Dermis microvascular lymphatic vessel endothelial cell (primary cell): ENCODE results near the gene AFF4. TPM values are rescaled to one million over a fixed set of nuclear protein-coding genes. Genes with fewer than 3 reads are reported as not detected.
"Not testable (repeated sequence)": the region's sequence is repeated elsewhere in the genome, so short reads cannot be mapped to it uniquely, and the experiment has no call there.

Source experiments
- DNase-seq, 2 donors: peaks; one replicate each; pipeline versions ENCODE4 v3.0.0 to v3.0.0-alpha.2; 2010; ENCODE audit warnings: low read depth in 2 of 2
- total RNA-seq: library from RNA; depleted of rRNA; stranded (reverse); fragments of >200 nt; gene quantifications from 2 replicates; pipeline ENCODE4 v1.2.1, GENCODE V29; 2014

The AFF4 gene
- total RNA-seq, 1 donor from 2014 or later = 19.4 TPM

- no peak for DNase-seq
These were observed 102.7 kb downstream of the AFF4 start for GRCh38 chr5:132860742-132861141.

GRCh38 chr5:132859889-132860437 lies 103.5 kb downstream of the AFF4 start:
- no peak for DNase-seq

- DNase-seq = no peak
These were observed 107.4 kb downstream of the AFF4 start for GRCh38 chr5:132856011-132856410.

- not testable (repeated sequence) for DNase-seq
These were observed 108.4 kb downstream of the AFF4 start for GRCh38 chr5:132854992-132855391.

DNA sequence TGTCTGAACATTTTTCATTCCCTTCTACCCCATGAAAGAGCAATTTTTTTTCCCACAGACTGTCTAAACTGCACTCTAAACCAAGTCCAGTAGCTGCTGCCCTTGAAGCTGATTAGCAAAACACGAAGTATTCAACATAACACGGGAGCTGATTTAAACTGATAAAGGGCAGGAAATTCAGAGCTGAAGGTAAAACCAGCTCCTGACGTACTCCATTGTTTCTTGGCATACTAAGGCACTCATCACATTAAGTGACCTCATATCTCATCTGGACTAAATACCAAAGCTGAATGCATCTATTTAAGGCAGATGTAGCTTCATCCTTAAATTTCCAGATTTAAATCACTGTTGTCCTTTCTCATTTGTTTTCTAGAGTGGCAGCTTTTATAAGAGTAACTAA lies 109.1 kb downstream of the AFF4 start:
- DNase-seq = peak in 1 of 2 donors; percentile 68

DNA sequence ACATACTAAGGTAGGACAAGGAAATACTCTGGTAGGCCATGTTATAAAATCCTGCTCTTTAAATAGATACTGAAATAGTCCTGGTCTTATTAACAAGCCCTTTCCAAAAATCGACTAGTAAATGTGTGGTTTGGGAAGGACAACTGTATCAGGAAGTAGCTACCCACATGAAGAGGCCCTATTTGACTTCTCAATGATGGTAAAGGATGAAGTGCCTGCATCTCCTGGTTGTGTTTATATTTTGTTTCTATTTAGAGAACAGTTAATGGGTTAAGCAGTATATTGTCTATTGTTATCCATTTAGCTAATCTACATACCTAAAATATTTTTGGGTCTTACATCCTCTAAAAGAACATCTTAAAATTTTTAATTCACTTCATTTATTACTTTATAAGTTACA lies 109.6 kb downstream of the AFF4 start:
- DNase-seq = no peak

- no peak for DNase-seq
These were observed 110.1 kb downstream of the AFF4 start for GRCh38 chr5:132853323-132853722.

DNA sequence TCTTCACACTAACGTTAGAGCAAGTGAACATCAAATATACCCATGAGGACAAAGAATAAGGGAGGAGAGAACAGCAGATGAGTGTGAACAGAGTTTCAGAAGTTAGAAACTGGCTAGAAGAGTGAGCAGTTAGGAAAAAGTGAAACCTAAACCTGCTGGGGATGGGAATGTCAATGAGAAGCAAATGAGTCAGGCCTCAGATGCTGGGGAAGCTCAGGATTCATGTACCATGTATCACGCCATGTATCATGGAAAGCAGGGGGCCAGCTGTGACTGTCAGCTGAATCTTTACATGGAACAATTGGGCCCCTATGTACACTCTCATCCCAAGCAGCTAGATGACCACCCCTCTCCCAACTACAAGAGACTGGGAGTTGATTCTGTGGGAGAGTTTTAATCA lies 113.4 kb downstream of the AFF4 start:
- no peak for DNase-seq

- no peak for DNase-seq
These were observed 114.1 kb downstream of the AFF4 start for GRCh38 chr5:132849347-132849746.

- DNase-seq = no peak
These were observed 115.2 kb downstream of the AFF4 start for GRCh38 chr5:132848270-132848669.

DNA sequence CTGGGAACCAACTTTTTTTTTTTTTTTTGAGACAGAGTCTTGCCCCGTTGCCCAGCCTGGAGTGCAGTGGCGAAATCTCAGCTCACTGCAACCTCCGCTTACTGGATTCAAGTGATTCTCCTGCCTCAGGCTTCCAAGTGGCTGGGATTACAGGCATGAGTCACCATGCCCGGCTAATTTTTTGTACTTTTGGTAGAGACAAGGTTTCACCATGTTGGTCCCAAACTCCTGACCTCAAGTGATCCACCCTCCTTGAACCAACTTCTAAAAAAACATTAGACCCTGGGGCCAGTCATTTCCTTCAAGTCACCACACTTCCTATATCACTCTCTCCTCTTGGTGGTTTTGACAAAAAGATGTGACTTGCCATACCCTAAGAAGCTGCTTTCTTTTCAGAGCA lies 122.1 kb downstream of the AFF4 start:
- DNase-seq = no peak

- no peak for DNase-seq
These were observed 122.5 kb downstream of the AFF4 start for GRCh38 chr5:132840896-132841295.

DNA sequence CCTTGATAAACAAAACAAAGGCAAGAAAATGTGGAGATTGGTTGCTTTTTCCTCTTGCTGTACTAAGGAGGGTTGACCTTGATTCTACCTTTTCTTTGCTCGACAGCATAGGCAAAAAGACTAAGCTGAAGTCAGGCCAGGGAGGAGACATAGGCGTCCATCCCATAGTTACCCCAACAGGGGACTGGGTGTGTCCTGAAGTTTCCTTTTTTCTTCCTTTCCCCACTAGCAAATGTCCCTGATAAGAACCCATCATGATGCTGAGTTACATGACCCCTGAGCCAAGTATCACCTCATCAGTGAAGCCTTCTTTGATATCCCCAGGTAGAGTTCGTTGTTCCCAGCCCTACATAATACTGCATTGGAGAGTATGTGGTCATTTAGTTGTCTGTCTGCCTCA lies 123.1 kb downstream of the AFF4 start:
- no peak for DNase-seq

GRCh38 chr5:132839426-132840301 lies 123.8 kb downstream of the AFF4 start:
- DNase-seq = peak; percentile 12 to 84

- DNase-seq = no peak
These were observed 124.7 kb downstream of the AFF4 start for GRCh38 chr5:132838516-132839282.

GRCh38 chr5:132837868-132838267 lies 125.6 kb downstream of the AFF4 start:
- DNase-seq = no peak

DNA sequence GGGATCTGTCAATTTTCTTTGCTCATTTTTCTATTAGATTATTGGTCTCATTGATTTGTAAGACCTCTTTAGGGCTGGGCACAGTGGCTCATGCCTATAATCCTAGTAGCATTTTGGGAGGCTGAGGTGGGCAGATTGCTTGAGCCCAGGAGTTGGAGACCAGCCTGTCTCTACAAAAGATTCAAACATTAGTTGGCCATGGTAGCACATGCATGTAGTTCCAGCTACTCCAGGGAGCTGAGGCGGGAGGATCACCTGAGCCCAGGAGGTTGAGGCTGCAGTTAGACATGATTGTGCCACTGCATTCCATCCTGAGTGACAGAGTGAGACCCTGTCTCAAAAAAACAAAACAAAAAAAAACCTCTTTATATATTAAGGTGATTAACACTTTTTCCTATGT lies 126.6 kb downstream of the AFF4 start:
- no peak for DNase-seq

DNA sequence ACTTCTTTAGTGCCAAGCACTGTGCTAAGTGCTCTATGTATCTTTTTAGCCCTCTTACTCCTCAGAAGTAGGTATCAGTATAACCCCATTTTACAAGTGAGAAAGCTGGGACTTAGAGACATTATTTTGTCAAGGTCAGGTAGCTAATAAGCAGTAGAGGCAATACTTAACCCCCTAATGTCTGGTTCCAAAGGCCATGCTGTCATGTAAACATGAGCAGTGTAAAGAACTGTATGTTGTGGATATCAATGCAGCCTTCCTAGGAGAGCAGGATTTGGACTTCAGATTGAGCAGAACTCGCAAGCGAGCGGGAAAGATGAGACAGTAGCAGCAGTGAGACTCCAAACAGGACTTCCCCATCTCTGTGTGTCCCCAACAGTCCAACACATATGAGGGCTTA lies 129.4 kb downstream of the AFF4 start:
- DNase-seq = no peak

- no peak for DNase-seq
These were observed 130.8 kb downstream of the AFF4 start for GRCh38 chr5:132832612-132833011.

DNA sequence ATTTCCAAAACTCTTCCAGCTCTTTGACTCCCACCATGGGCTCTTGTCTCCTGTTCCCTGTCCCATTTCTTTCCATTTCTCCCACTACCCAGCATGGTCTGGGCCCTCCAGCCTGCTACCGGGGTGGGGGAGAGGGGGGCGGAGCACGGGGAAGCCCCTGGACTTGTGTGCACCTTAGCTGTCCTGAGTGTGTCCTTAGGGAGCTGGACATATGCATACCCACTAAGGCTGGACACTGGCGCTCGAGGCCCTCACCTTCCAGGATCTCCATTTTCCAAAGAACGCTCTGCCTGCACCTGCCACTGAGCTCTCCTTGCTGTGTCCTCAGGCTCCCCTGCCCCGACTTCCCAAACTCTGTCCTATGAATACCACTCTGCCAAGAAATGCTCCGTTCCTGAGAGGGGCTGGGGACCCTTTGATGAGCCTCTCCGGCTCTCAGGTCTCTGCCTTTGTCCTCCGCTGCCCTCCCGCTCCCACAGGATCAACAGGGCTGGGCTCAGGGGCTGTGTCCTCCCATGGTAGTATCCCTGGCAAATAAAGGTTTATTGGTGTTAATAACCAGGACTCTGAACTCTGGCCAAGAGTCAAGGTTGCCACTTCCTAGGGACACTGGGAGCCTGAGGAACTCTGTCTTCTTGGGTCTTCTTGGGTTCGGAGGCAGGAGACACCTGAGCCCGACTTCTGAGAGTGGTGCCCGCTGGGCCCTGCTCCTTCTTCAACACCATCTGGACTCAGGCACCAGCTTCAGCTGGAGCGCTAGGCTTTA lies 132.2 kb downstream of the AFF4 start:
- DNase-seq = no peak

DNA sequence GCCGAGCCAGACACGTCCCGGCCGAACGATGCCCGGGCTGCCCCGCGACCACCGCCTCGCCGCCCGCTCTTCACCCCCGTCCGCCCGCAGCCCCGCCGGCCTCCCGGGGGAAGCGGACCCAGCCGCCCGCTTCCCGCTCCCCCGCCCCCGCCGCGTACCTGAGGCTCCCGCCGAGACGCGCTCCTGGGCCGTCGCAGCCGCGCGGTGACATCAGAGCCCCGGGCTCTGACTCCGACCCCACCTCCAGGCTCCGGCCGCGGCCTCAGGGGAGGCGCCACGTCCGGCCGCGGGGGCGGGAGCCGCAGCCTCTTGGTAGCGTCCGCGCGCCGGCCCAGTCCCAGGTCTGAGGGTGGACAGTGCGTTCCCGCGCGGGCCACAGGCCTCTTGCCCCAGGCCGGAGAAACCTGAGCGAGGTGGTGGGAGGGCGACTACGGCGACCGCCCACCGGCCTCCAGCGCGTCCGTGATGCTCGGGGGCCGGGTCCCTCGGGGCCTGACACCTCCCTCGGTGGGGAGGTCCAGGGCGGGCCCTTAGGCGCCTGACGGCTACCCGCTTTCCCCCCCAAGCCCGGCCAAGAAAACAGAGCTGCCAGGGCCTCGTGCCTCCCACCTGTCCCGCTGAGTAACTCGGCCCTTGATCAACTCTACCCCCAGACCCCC lies 132.9 kb downstream of the AFF4 start, which contains the start of gene SHROOM1:
SHROOM1 (minus strand) TSS at position 212 of the 659 bp plus-strand sequence. CDS start 4,507 bp downstream, outside the sequence.
- peak in 1 of 2 donors; percentile 63 for DNase-seq
